Measurements from ENCODE around the gene SPOCK2. TPM values are rescaled to one million over a fixed set of nuclear protein-coding genes. Genes with fewer than 3 reads are reported as not detected.

The SPOCK2 gene
- total RNA-seq, 1 experiment from 2014 or later = 1.8 TPM

GRCh38 chr10:72011016-72011415 lies 77.3 kb downstream of the SPOCK2 start:
- Histone ChIP-seq H2BK20ac (ENCODE audit: low read depth, low read length, poor library complexity, severe bottlenecking) (no peak overlapping the region), H3K27ac (ENCODE audit: insufficient read length, low read depth, low read length) (no peak overlapping the region), H3K27me3 (ENCODE audit: insufficient read depth, low read length) (no peaks in the 10 kb centered on the region), H2BK5ac (ENCODE audit: insufficient read length, low read length) (no peak overlapping the region), H3K23ac (ENCODE audit: insufficient read length, low read depth, low read length) (no peak overlapping the region), H4K20me1 (ENCODE audit: control insufficient read depth, insufficient read depth, insufficient read length) (no peaks in the 10 kb centered on the region), H4K5ac (ENCODE audit: insufficient read length, low read depth, low read length) (no peak overlapping the region), H3K9me3 (ENCODE audit: control insufficient read depth, low read depth, low read length) (no peaks in the 10 kb centered on the region), H3K4me1 (ENCODE audit: insufficient read depth, low read length) (no peaks in the 10 kb centered on the region), H4K91ac (ENCODE audit: insufficient read length, low read depth, low read length) (no peak overlapping the region), H3K4me2 (ENCODE audit: insufficient read depth, insufficient read length, low read length) (no peak overlapping the region), H2BK15ac (ENCODE audit: low read depth, low read length) (no peak overlapping the region), H2AFZ (ENCODE audit: low read length) (no peak overlapping the region), H2AK5ac (ENCODE audit: insufficient read length, low read length) (no peak overlapping the region), H4K8ac (replicated peaks; ENCODE audit: insufficient read length, low read depth, low read length) (no peak overlapping the region), H3K18ac (ENCODE audit: insufficient read length, low read depth, low read length) (no peak overlapping the region), H3K4ac (ENCODE audit: low read depth, low read length) (no peak overlapping the region), H3K79me1 (ENCODE audit: insufficient read depth, low read depth, low read length, poor library complexity, severe bottlenecking) (no peaks in the 10 kb centered on the region), H3T11ph (ENCODE audit: low read length) (no peak overlapping the region), H2BK120ac (ENCODE audit: low read depth, low read length, poor library complexity, severe bottlenecking) (no peak overlapping the region), H3K56ac (ENCODE audit: insufficient read length, low read depth, low read length) (no peak overlapping the region), H3K14ac (ENCODE audit: insufficient read depth, low read length) (no peak overlapping the region), H3K79me2 (ENCODE audit: insufficient read depth, low read length) (no peaks in the 10 kb centered on the region), H3K23me2 (ENCODE audit: insufficient read length, low read depth, low read length, poor library complexity, severe bottlenecking) (no peaks in the 10 kb centered on the region), H3K9ac (ENCODE audit: extremely low read depth, insufficient read length, low read length) (no peak overlapping the region), H2BK12ac (ENCODE audit: insufficient read length, low read depth, low read length) (no peak overlapping the region)
- no peak for TF ChIP-seq CTCF (conservative IDR thresholded peaks at IDR 0.05)
- peaks cover 0 to 3% of the 10 kb centered on the region in 2 experiments for H3K4me1 Mint-ChIP-seq
- peaks cover 0 to 8% (median 2%) of the 10 kb centered on the region in 3 experiments; a peak in 2 of 7 replicates for H3K36me3 Mint-ChIP-seq (ENCODE audit: insufficient read depth in 1 of 3, low read depth in 3 of 3)
- H3K27ac Mint-ChIP-seq = no peak overlapping the region
- no peak for DNase-seq
- H3K9me3 Mint-ChIP-seq = no peaks in the 10 kb centered on the region
- no peaks in the 10 kb centered on the region; the same call in 1 of the 2 replicates for H3K27me3 Mint-ChIP-seq (ENCODE audit: low read depth)
- WGBS (ENCODE audit: extremely low coverage, insufficient read length, low lambda C conversion rate) = no CpG with 5 or more reads among the region's 9 CpGs
- no peak overlapping the region for H3K4me3 Mint-ChIP-seq
